Measurements from ENCODE around the gene KIF1A. TPM values are rescaled to one million over a fixed set of nuclear protein-coding genes. Genes with fewer than 3 reads are reported as not detected.

The KIF1A gene
- total RNA-seq, 4 donors from 2014 or later = 0.19 to 0.60 TPM; not detected in 2

DNA sequence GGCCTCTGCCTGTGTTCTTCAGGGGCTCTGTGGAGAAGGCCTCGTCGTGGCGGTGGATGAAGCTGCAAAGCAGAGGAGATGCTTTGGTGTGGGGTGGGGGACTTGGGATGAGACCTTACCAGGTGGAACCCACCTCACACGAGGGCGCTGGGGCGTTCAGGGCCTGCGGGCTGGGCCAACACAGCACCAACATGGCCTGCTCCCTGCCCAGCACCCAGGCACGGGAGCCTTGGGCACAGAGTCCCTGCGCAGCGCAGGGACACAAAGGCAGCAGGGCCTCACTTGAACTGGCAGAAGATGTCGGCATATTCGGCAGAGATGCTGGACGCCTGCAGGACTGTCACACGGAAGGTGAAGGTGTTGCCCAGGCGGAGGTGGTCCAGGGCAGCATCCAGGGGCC is 74.6 kb downstream of the KIF1A start:
- TF ChIP-seq, protein P1, sequence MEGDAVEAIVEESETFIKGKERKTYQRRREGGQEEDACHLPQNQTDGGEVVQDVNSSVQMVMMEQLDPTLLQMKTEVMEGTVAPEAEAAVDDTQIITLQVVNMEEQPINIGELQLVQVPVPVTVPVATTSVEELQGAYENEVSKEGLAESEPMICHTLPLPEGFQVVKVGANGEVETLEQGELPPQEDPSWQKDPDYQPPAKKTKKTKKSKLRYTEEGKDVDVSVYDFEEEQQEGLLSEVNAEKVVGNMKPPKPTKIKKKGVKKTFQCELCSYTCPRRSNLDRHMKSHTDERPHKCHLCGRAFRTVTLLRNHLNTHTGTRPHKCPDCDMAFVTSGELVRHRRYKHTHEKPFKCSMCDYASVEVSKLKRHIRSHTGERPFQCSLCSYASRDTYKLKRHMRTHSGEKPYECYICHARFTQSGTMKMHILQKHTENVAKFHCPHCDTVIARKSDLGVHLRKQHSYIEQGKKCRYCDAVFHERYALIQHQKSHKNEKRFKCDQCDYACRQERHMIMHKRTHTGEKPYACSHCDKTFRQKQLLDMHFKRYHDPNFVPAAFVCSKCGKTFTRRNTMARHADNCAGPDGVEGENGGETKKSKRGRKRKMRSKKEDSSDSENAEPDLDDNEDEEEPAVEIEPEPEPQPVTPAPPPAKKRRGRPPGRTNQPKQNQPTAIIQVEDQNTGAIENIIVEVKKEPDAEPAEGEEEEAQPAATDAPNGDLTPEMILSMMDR (IDR thresholded peaks at IDR 0.05) = no peak
- ATAC-seq (ENCODE audit: low FRiP score) (no peak), DNase-seq (ENCODE audit: low spot score) (no peak)

DNA sequence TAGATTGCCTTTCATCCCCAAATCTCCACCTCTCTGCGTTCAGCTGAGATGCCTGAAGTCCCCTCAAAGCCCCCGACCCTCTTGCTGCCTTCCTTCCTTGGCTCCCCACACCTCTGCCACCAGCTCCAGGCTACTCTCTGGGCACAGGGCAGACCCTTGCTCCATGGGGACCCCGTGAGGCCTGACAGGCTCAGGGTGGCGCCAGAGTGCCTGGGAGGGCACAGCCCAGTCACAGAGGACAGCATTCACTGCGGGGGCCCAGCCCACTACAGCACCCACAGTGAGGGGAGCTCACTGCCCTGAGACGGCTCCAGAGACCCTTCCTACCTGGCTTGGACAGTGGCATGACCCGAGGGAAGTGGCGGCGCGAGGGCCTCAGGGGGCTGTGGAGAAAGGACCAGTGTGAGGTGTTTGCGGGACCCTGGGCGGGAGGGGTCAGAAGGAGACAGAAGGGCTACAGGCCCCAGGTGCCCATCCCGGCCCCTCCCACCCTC is 77.4 kb downstream of the KIF1A start:
- ATAC-seq (ENCODE audit: low FRiP score) (no peak), DNase-seq (ENCODE audit: low spot score) (no peak)
- TF ChIP-seq, protein P1 (IDR thresholded peaks at IDR 0.05) = no peak

DNA sequence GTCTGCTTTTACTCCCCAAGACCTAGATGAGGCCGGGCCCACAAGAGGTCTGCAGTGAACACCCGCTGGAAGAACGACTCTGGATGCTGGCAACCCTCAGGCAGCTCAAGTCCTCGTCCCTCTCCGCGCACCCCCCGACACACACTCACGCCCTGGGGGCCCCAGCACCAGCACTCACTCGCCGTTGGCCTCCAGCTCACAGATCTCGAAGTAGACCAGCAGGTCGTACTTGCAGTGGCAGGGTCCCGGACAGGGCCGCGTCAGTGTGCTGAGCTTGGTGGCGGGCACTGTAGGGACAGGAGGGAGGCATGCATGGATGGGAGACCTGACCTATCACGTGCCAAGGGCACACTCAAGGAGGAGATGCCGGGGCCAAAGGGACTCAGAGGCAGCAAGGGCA is 78.9 kb downstream of the KIF1A start:
- ATAC-seq (ENCODE audit: low FRiP score) (no peak), DNase-seq (ENCODE audit: low spot score) (no peak)
- TF ChIP-seq, protein P1 (IDR thresholded peaks at IDR 0.05) = no peak

DNA sequence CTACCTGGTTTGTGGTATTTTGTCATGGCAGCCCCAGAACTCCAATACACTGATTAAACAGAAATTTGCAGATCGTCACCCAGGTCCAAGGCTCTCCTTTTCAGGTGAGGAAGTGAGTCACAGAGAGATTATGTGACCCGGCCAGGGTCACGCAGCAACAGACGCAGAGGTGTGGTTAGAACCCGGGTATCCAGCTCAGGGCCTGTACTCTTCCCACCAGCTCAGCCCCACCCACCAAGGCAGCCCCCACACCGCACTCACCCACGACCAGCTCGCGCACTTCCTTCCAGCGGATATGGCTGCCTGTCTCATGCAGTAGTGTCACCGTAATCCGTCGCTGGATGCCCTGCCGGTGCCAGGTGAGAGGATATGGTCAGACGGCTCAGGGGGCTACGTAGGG is 80.2 kb downstream of the KIF1A start:
- ATAC-seq (ENCODE audit: low FRiP score) (no peak), DNase-seq (ENCODE audit: low spot score) (no peak)
- TF ChIP-seq, protein P1 (IDR thresholded peaks at IDR 0.05) = no peak

DNA sequence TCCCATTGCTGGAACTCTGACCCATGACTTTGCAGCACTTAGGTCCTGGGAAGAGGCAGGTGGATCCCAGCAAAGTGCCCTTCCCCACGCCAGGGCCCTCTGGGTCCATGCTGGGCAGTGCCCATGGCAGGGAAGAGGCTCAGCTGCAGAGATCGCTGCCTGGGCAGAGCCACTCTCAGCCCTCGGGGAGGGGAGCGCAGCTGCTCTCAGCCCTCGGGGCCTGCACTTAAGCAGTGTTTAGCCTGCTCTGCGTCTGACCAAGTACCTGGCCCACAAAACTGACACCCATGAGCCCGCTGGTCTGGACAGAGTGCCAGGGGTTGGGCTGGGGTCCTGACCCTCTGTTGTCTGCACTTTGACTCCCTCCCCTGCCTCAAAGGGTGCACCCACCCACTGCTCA is 82.1 kb downstream of the KIF1A start:
- TF ChIP-seq, protein P1 (IDR thresholded peaks at IDR 0.05) = no peak
- DNase-seq (ENCODE audit: low spot score) (no peak), ATAC-seq (ENCODE audit: low FRiP score) (no peak)

DNA sequence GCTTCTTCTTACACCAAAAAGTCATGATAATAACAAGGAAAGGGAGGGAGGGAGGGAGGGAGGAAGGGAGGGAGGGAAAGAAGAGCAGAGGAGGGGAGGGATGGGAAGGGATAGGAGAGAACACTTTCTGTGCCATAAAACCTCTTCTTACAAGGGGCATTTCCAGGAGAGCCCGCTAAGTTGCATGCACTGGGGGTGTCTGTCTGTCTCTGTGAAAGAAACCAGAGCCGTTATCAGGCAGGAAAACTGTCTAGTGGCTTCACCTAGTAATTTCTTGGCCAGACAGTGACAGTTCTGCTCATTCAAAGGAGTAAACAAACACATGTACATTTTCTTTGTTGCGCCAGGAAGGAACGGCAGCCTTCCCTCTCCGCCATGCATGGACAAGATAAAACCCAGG is 82.5 kb downstream of the KIF1A start:
- DNase-seq (ENCODE audit: low spot score) (no peak), ATAC-seq (ENCODE audit: low FRiP score) (no peak)
- TF ChIP-seq, protein P1 (IDR thresholded peaks at IDR 0.05) = no peak

Data from omental fat pad (tissue), 4 donors.